ENCODE data around the gene LMTK2.
A peak's percentile ranks its signal among the peaks of the same experiment; 100 is the strongest.

LMTK2 gene

DNA sequence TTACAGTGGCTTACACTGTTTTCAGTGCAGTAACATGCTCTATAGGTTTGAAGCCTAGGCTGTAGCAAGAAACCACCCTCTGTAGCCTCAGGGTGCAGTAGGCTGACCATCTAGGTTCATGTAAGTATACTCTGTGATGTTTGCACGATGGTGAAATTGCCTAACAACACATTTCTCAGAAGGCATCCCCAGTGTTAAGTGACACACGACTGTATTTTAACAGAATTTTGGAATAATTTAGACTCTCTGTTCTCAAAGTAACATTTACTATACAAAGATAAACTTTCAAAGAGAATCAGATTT, 60.0 kb downstream of the LMTK2 start:
- no peak for DNase-seq (ENCODE audit: insufficient read length, low spot score)
- FAIRE-seq = no peak
- no peak for TF ChIP-seq POLR2A (IDR thresholded peaks at IDR 0.05; ENCODE audit: low read depth, low read length)

DNA sequence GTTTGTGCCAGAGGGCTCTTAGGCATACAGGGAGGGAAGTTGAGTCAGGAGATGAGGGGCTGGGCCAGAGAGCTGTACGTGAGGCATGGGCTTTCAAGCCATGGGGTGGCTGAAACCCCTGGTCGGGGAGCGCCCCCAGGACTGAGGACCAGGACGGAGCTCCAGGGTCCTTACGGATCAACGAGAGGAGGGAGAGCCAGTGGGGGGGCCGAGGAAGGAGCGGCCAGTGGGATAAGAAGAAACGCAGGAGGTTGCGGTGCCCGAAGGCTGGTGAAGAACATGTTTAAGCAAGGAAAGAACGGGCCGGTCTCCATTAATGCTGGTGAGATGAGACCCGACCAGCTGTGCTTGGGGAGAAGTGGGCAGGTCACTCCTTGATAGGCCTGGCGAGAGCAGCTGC, 61.0 kb downstream of the LMTK2 start:
- no peak for TF ChIP-seq POLR2A (IDR thresholded peaks at IDR 0.05; ENCODE audit: low read depth, low read length)
- FAIRE-seq (no peak), DNase-seq (ENCODE audit: insufficient read length, low spot score) (no peak)

GRCh38 chr7:98168181-98168903, 61.7 kb downstream of the LMTK2 start:
- no peak for TF ChIP-seq POLR2A (IDR thresholded peaks at IDR 0.05; ENCODE audit: low read depth, low read length)
- peak; percentile 53 for DNase-seq (ENCODE audit: insufficient read length, low spot score)
- no peak for FAIRE-seq

DNA sequence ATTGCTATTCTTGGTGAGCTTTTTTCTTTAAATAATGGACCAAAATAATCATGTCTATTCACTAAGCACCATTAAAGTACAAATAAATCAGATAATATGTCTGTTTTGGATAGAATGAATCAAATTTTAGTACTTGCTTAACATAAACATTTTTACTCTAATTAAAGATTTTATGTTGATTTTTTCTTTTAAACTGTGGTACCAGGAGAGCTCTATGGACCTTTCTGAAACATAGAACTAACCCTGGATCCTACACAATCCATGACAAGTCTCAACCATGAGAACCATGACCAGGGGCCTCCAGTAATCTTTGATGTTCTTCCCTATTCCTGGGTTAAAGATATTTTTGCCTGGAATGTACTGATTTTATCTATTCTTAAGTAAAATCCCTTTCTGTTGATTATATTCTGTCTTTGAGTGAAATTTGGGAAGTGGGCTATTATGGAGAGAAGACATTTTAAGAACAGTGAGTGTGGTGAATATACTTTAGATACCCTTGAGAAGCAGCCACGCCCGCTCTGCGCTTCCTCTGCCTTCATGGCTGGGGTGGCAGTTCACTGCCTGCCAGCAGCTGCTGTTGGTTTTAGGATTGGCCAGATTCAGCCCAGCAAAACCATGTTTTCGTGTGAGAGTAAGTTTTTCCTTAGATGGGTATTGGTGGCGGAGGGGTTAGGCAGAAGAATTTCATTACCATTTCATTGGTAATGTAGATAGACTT, 62.4 kb downstream of the LMTK2 start:
- no peak for TF ChIP-seq POLR2A (IDR thresholded peaks at IDR 0.05; ENCODE audit: low read depth, low read length)
- DNase-seq (ENCODE audit: insufficient read length, low spot score) (no peak), FAIRE-seq (no peak)

DNA sequence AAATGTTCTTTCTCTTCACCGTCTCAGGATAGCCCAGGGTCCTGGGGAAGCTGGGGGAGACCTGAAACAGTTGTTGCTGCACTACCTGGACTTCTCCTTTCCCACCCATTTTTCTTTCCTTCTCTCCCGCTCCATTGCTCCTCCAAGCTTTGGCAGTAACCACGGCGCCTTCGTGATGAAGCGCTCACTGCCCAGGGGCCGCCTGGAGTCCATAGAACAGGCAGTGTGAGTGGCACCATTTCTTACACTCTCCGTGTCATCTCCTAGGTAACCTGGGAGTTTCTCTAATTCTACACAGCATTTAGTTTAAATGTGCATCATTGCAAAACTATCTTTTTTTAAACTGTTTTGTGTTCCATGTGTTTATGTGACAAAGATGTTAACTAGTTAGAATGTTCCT, 64.3 kb downstream of the LMTK2 start:
- DNase-seq (ENCODE audit: insufficient read length, low spot score) = no peak
- FAIRE-seq = no peak
- no peak for TF ChIP-seq POLR2A (IDR thresholded peaks at IDR 0.05; ENCODE audit: low read depth, low read length)

DNA sequence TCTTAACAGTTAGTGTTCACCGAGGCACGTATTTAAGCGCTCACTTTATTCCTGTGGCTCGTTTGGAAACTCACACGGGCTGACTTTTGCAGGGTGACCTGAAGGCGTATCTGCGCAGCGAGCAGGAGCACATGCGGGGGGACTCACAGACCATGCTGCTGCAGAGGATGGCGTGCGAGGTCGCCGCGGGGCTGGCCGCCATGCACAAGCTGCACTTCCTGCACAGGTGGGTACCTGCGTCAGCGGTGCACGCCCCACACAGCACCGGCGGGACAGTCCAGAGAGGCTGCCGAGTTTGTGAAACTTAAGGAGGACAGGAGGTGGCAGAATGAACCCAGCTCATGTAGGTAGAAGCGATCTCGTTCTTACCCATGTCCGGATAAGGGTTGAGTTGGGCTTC, 64.8 kb downstream of the LMTK2 start:
- no peak for FAIRE-seq
- no peak for DNase-seq (ENCODE audit: insufficient read length, low spot score)
- no peak for TF ChIP-seq POLR2A (IDR thresholded peaks at IDR 0.05; ENCODE audit: low read depth, low read length)

GRCh38 chr7:98174334-98175259, 67.9 kb downstream of the LMTK2 start:
- TF ChIP-seq POLR2A (IDR thresholded peaks at IDR 0.05; ENCODE audit: low read depth, low read length) = no peak
- FAIRE-seq (no peak), DNase-seq (ENCODE audit: insufficient read length, low spot score) (no peak)

- TF ChIP-seq POLR2A (IDR thresholded peaks at IDR 0.05; ENCODE audit: low read depth, low read length) = no peak
- DNase-seq (ENCODE audit: insufficient read length, low spot score) = no peak
- FAIRE-seq = no peak
Observed at GRCh38 chr7:98175260-98175940, 68.7 kb downstream of the LMTK2 start.

DNA sequence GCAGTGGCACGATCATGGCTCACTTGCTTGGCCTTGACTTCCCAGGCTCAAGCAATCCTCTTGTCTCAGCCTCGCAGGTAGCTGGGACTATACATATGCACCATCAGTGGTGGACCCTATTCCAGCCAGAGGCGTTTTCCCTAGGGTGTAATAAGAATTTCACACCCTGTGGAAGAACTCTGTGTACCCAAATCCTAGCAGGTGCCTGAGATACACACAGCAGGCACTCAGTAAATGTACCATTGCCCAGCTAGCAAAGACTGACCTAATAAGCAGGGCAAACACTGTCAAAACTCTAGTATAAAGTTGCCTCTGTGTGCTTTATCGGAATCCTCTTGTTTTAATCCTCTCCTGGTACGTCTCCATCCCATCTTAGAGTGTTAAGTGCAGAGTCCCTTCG, 70.9 kb downstream of the LMTK2 start:
- DNase-seq (ENCODE audit: insufficient read length, low spot score) = no peak
- TF ChIP-seq POLR2A (IDR thresholded peaks at IDR 0.05; ENCODE audit: low read depth, low read length) = no peak
- no peak for FAIRE-seq

DNA sequence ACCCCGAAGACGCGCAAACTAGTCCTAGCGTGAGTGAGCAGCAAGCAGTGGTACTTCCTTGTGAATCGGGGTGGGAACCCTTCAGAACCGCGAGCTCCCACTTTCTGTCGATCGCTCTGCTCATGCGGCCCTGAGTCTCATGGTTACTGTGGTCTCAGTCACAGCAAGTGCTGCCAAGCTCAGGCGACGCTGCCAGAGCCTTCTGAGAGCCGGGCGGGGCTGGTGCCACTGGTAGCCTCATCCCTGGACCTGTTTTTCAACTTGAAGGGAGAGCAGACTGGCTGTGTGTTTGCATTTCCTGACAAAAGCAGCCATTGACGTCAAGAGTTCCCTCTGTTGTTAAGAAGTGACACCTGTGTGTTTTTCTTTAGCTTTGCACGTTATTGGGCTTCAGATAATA, 71.7 kb downstream of the LMTK2 start:
- DNase-seq (ENCODE audit: insufficient read length, low spot score) = no peak
- FAIRE-seq = no peak
- TF ChIP-seq POLR2A (IDR thresholded peaks at IDR 0.05; ENCODE audit: low read depth, low read length) = no peak

DNA sequence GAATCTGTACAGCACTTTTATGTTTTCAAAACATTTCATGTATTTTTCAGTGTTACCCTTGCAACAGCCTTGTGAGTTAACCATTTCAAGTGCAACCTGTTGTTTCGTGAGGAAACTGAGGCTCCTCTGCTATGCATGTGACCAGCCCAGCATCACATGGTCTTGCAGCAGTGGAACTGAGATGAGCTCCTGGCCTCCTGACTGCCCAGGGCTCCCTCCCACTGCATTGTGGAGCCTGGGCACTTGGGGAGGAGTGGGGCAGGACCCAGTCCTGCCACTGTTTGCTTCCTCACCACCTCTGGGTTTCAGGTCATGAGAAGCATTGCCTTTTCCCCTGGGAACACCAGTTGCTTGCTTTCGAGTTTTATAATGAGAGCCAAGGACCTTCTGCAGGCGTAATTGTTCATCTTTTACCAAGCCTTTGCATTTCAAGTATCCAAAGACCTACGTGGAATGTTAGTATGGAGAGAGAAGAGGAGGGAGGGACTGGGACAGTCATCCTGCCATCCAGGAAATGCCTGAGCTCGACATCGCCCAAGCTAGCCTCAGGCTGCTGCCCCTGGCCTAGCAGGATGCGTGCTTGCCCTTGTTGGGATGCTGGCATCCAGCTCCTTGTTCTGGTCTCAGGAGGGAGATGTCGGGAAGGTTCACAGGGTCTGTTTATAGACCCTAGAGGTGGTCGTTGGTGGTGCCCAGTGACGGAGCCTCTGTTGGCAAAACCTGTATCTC, 72.3 kb downstream of the LMTK2 start:
- no peak for TF ChIP-seq POLR2A (IDR thresholded peaks at IDR 0.05; ENCODE audit: low read depth, low read length)
- DNase-seq (ENCODE audit: insufficient read length, low spot score) (no peak), FAIRE-seq (no peak)

DNA sequence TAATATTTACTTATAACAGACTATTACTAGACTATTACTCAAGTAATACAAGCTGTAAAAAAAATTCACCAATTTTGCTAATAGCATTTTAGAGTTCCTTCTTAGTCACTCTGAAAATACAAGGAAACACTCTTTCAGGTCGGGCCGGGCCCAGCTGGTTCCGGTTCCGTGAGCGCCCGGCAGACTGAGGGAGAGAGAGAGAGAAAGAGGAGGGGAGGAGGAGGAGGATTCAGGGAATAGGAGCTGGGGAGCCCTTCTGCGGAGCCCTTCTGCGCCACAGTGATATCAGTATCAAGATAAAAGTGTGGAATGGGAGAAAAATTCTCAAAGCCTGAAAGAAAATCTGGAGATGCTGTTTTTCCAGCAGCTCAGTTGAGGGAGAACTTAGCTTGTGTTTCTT, 74.1 kb downstream of the LMTK2 start:
- FAIRE-seq = no peak

GRCh38 chr7:98185101-98185500, 78.4 kb downstream of the LMTK2 start:
- FAIRE-seq = no peak
- no peak for TF ChIP-seq POLR2A (IDR thresholded peaks at IDR 0.05; ENCODE audit: low read depth, low read length)
- DNase-seq (ENCODE audit: insufficient read length, low spot score) = no peak

More for the DNA sequence above, 74.1 kb downstream of the LMTK2 start:
- no peak for TF ChIP-seq POLR2A (IDR thresholded peaks at IDR 0.05; ENCODE audit: low read depth, low read length)
- DNase-seq (ENCODE audit: insufficient read length, low spot score) = no peak

Data from H54 (cell line).